22Rv1 (cell line): ENCODE measurements around the gene FGR.

Source experiments
- CTCF ChIP-seq: fragments of 450-650 bp; IDR thresholded peaks from 2 replicates; pipeline ENCODE4 v1.5.1; 2017; ENCODE audit warnings: mild to moderate bottlenecking
- ZFX ChIP-seq: fragments of 450-650 bp; IDR thresholded peaks from 2 replicates; pipeline ENCODE4 v1.6.1; 2017; ENCODE audit warnings: antibody characterized with exemption, borderline replicate concordance

GRCh38 chr1:27627061-27627460, 7.9 kb downstream of the FGR start:
- no peak for TF ChIP-seq CTCF
- TF ChIP-seq ZFX: no peak
